Kidney epithelial cell (primary cell): Measurements from ENCODE around the gene XPOT. TPM values are rescaled to one million over a fixed set of nuclear protein-coding genes. Genes with fewer than 3 reads are reported as not detected.

Source experiments
- DNase-seq: peaks from one replicate; pipeline ENCODE4 v3.0.0-alpha.2; 2010; ENCODE audit warnings: low read depth
- H3K27me3 ChIP-seq: 2 replicates; pipeline ENCODE4 v1.6.0; 2011; ENCODE audit warnings: low read length; ENCODE audit not compliant: control insufficient read depth, insufficient read depth
- H3K36me3 ChIP-seq: 2 replicates; pipeline ENCODE4 v1.5.1; 2011; ENCODE audit warnings: low read length; ENCODE audit not compliant: control insufficient read depth, insufficient read depth
- H3K4me3 ChIP-seq: 2 replicates; pipeline ENCODE4 v1.5.1; 2011; ENCODE audit warnings: low read depth, mild to moderate bottlenecking, control low read depth, low read length
- total RNA-seq: library from RNA; depleted of rRNA; stranded (reverse); fragments of >200 nt; gene quantifications from 2 replicates; pipeline ENCODE4 v1.2.3, GENCODE V29; 2015
- TF ChIP-seq, protein P1 (sequence below): IDR thresholded peaks from 2 replicates; pipeline ENCODE4 v1.5.1; 2011; ENCODE audit warnings: mild to moderate bottlenecking, moderate library complexity, low read length, control low read depth, inconsistent platforms; ENCODE audit not compliant: insufficient read depth, poor library complexity, severe bottlenecking

XPOT gene
- total RNA-seq, 1 donor from 2014 or later: 129 TPM

- TF ChIP-seq, protein P1, sequence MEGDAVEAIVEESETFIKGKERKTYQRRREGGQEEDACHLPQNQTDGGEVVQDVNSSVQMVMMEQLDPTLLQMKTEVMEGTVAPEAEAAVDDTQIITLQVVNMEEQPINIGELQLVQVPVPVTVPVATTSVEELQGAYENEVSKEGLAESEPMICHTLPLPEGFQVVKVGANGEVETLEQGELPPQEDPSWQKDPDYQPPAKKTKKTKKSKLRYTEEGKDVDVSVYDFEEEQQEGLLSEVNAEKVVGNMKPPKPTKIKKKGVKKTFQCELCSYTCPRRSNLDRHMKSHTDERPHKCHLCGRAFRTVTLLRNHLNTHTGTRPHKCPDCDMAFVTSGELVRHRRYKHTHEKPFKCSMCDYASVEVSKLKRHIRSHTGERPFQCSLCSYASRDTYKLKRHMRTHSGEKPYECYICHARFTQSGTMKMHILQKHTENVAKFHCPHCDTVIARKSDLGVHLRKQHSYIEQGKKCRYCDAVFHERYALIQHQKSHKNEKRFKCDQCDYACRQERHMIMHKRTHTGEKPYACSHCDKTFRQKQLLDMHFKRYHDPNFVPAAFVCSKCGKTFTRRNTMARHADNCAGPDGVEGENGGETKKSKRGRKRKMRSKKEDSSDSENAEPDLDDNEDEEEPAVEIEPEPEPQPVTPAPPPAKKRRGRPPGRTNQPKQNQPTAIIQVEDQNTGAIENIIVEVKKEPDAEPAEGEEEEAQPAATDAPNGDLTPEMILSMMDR: no peak
- no peak overlapping the region for H3K4me3 ChIP-seq
- no peaks in the 10 kb centered on the region for H3K27me3 ChIP-seq
- H3K36me3 ChIP-seq: no peaks in the 10 kb centered on the region
- DNase-seq: no peak
These were observed 27.6 kb downstream of the XPOT start for GRCh38 chr12:64431791-64432190.

- TF ChIP-seq, protein P1: no peak
- no peak for DNase-seq
- H3K4me3 ChIP-seq: no peak overlapping the region
- no peaks in the 10 kb centered on the region for H3K27me3 ChIP-seq
- no peaks in the 10 kb centered on the region for H3K36me3 ChIP-seq
These were observed 29.7 kb downstream of the XPOT start for GRCh38 chr12:64433915-64434314.

GRCh38 chr12:64440100-64440499 lies 35.9 kb downstream of the XPOT start:
- Histone ChIP-seq H3K4me3 (no peak overlapping the region), H3K36me3 (no peaks in the 10 kb centered on the region)
- TF ChIP-seq, protein P1: no peak

DNA sequence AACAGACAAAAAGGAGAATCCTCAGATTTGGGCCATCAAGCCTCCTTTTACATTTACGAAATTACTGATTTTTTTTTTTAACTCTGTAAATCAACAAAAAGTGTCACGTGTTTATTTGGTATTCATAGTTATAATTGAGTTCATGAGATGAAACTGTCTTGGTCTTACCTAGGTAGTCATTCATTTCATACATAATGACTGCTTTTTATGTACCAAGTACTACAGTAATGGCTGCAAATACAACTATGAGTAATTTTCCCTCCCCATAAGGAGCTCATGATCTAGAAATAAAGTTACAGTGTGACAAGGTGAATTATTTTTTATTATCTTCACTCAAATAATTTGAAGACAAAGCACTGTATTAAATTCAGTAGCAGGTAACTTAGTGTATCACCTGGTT lies 41.3 kb downstream of the XPOT start:
- Histone ChIP-seq H3K36me3 (no peaks in the 10 kb centered on the region), H3K4me3 (no peak overlapping the region), H3K27me3 (no peaks in the 10 kb centered on the region)
- TF ChIP-seq, protein P1: no peak
- no peak for DNase-seq

More at GRCh38 chr12:64440100-64440499, 35.9 kb downstream of the XPOT start:
- H3K27me3 ChIP-seq: no peaks in the 10 kb centered on the region
- DNase-seq: no peak

DNA sequence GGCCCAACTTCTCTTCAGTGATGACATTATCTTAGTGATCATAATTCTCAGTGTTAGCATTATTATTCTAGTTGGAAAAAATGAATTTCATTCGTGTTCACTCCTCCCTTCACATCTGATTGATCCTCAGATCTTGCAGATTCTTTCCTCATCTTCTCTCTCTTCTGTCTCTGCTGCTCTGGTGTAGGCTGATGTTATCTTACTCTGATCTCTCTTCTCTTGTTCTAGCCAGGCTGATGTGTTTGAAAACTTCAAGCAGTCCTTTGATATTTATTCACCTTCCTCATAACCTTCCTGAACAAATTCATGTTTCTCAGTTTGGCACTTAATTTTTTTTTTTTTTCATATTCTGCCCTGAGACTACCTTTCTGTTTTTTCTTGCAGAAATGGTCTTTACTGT lies 42.1 kb downstream of the XPOT start:
- TF ChIP-seq, protein P1: no peak
- Histone ChIP-seq H3K27me3 (no peaks in the 10 kb centered on the region), H3K4me3 (no peak overlapping the region), H3K36me3 (no peaks in the 10 kb centered on the region)
- no peak for DNase-seq

GRCh38 chr12:64450057-64450640 lies 46.0 kb downstream of the XPOT start:
- TF ChIP-seq, protein P1: no peak
- DNase-seq: no peak
- H3K4me3 ChIP-seq: no peak overlapping the region
- no peaks in the 10 kb centered on the region for H3K27me3 ChIP-seq
- H3K36me3 ChIP-seq: no peaks in the 10 kb centered on the region
